ENCODE results near the gene MLLT1.
"Not testable (repeated sequence)": the region's sequence is repeated elsewhere in the genome, so short reads cannot be mapped to it uniquely, and the experiment has no call there.

GRCh38 chr19:6315646-6316045 lies 35.9 kb upstream of the MLLT1 start:
- TF ChIP-seq CTCF (conservative IDR thresholded peaks at IDR 0.05; ENCODE audit: low read length); EZH2phosphoT487 (IDR thresholded peaks at IDR 0.05; ENCODE audit: borderline replicate concordance): not testable (repeated sequence)

All from Loucy (cell line).